HG02642 (cell line): ENCODE measurements around the gene IFNL4.
"Not testable (repeated sequence)": the region's sequence is repeated elsewhere in the genome, so short reads cannot be mapped to it uniquely, and the experiment has no call there.

Source experiments
- ATAC-seq: cut with Tn5 transposase; IDR thresholded peaks from one replicate; pipeline ENCODE4 v1.9.1; 2021; ENCODE audit warnings: mild to moderate bottlenecking; ENCODE audit not compliant: unreplicated experiment, poor library complexity

Gene IFNL4

GRCh38 chr19:39230096-39230764, 18.4 kb downstream of the IFNL4 start:
- no peak for ATAC-seq

DNA sequence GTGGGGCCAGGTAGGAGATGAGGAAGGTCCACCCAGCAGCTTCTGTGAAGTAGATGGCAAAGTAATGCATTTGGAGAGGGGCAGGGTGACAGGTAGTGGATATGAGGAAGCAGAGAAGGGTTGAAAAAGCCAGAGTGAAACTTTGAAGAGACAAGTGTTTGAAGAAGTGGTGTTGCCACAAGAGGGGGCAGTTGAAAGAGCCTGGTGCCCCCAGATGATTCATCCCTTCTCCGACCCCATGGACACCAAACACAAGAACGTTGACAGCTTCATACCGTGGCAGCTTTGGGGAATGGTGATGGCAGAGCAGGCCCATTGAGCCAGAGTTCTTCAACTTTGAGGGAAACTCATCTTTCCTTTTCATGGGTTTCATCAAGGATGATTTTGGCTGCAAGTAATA, 23.7 kb downstream of the IFNL4 start:
- no peak for ATAC-seq

- no peak for ATAC-seq
Measured at GRCh38 chr19:39223703-39224279, 24.9 kb downstream of the IFNL4 start.

- not testable (repeated sequence) for ATAC-seq
Measured at GRCh38 chr19:39219108-39219507, 29.5 kb downstream of the IFNL4 start.

- ATAC-seq = no peak
Measured at GRCh38 chr19:39218230-39219007, 30.2 kb downstream of the IFNL4 start.

- ATAC-seq = no peak
Measured at GRCh38 chr19:39217094-39217493, 31.6 kb downstream of the IFNL4 start.

GRCh38 chr19:39215323-39215722, 33.3 kb downstream of the IFNL4 start:
- not testable (repeated sequence) for ATAC-seq

- no peak for ATAC-seq
Measured at GRCh38 chr19:39212375-39212742, 36.3 kb downstream of the IFNL4 start.

GRCh38 chr19:39211731-39212374, 36.8 kb downstream of the IFNL4 start:
- ATAC-seq = no peak

- no peak for ATAC-seq
Measured at GRCh38 chr19:39209196-39209595, 39.5 kb downstream of the IFNL4 start.

DNA sequence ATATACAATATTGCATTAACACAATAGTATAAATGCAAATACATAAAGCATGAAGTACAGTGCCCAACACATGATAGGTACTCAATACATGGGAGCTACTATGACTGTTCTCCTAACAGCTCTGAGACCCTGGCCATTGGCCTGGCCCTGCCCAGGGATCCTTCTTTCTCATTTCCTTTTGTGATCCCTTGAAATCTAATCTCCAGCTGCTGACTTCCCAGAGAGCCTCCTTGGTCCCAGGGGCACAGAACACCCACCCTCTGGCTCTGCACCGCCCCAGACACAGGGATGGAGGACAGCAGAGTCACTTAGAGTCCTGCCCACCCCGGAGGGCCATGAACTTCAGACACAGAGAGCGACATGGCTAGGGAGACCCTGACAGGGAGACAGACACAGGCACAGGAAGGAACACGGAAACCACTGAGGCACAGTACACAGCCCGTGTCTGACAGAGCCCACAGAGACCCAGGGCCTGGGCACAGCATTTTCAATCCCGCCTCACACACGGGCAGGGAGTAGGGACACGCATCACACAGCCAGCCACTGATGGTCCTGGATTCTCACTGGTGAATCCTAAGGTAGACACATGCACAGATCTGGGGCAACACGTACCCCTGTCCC, 40.4 kb downstream of the IFNL4 start:
- ATAC-seq = no peak

DNA sequence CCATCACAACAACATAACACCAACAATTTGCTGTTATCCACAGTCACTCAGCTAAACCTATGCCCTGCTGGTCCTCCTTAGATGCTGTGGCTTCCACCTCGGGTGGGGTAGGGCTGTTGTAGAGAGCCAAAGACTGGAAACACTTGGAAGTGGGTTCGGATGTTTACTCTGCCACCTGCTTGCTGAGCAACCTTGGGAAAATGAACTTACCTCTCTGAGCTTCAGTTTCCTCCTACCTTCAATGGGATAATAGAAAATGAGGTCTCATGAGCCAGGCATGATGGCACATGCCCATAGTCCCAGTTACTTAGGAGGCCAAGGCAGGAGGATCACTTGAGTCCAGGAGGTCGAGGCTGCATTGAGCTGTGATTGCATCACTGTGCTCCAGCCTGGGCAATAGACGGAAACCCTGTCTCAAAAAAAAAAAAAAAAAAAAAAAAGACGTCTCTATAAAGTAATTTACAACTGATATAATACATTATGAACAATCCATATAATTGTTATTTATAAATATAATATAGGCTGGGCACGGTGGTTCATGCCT, 41.3 kb downstream of the IFNL4 start:
- ATAC-seq = no peak

GRCh38 chr19:39206122-39206521, 42.5 kb downstream of the IFNL4 start:
- ATAC-seq = no peak

DNA sequence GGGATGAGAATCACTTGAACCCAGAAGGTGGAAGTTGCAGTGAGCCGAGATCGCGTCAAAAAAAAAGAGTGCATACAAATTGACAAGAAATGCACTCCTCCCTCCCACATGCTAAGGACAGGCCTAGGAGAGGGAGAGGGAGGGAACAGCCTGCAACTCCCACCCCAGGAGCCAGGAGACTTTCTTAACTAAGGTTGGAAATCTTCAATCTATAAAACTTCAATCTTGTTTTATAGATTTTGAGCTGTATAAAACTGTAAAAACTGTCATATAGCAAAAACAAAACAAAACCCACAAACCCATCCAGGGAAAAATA, 43.2 kb downstream of the IFNL4 start:
- ATAC-seq = no peak

DNA sequence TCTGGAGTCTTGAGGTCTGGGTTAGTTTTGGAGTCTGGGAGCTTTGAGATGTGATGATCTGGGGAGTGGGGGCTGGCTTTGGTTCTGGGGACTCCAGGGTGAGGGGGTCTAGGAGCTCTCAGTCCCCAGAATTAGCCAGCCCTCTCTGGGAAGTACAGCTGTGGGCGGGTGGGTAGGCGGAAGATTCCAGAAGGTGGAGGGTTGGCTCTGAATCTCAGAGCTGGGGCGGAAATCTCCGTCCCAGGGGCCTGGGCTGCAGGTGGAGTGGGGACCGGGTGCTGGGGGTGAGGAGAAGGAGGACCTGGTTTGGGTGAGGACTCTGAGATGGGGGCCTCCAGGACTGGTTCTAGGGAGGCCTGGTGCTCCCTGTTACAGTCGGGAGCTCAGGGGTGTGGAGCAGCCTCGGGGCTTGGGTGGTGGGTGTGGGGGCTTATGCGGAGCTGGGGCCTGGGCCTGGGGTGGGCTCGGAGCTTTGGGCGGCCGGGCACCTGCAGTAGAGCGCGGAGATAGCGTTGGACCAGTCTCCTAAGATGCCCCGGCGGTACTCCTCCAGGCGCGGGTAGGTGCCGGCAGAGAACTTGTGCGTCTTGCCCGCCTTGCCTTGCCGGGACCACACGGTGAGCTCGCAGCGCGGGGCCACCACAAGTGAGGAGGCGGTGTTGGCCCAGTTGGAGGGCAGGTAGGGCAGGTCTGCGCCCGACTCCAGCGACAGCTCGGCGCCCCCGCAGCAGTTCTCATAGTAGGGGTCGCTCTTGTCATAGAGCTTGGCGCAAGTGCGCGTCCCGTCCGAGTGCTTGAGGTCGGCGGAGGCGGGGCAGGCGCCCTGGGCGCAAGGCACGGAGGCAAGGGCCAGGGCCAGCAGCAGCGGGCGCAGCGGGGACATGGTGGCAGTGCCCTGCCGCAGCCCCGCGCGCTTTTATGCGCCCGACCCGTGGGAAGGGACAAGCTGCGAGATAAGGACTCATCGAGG, 45.0 kb downstream of the IFNL4 start, which contains the start of gene SYCN:
Gene SYCN (minus strand): TSS at position 892 of the 970 bp plus-strand sequence. CDS start 9 bp downstream, at position 883.
- no peak for ATAC-seq

GRCh38 chr19:39202998-39203355, 45.7 kb downstream of the IFNL4 start:
- no peak for ATAC-seq

- ATAC-seq = no peak
Measured at GRCh38 chr19:39200803-39201115, 47.9 kb downstream of the IFNL4 start.

GRCh38 chr19:39200066-39200802, 48.4 kb downstream of the IFNL4 start:
- no peak for ATAC-seq

- ATAC-seq = no peak
Measured at GRCh38 chr19:39199025-39199424, 49.6 kb downstream of the IFNL4 start.
